PC-3 (cell line): Measurements from ENCODE around the gene CNTLN. TPM values are rescaled to one million over a fixed set of nuclear protein-coding genes. Genes with fewer than 3 reads are reported as not detected.

Experiments used
- ATAC-seq: fragments of 200-7000 bp; cut with Tn5 transposase; 2 replicates; pipeline ENCODE4 v1.9.1; 2020; ENCODE audit warnings: mild to moderate bottlenecking, moderate library complexity
- BruUV-seq: library from RNA; stranded (reverse); fragments of 400-500 nt; replicated peaks from 2 replicates; lab custom pipeline; 2021; lab: Mats Ljungman, UMichigan
- CTCF ChIA-PET: fragments of 300-600 bp; sonication (Branson Sonifier 250); formaldehyde crosslinking; loops from one replicate; lab custom pipeline; 2022; ENCODE audit warnings: antibody characterized with exemption; lab: Charles Lee
- POLR2A ChIA-PET: fragments of 300-600 bp; sonication (Branson Sonifier 250); formaldehyde crosslinking; loops from one replicate; lab custom pipeline; 2022; ENCODE audit warnings: antibody characterized with exemption; ENCODE audit not compliant: unreplicated experiment; lab: Charles Lee
- DNase-seq: peaks from one replicate; pipeline ENCODE4 v3.0.0-alpha.2; 2015
- H2AFZ ChIP-seq: fragments of 300-600 bp; sonication (generic); 2 replicates; pipeline ENCODE4 v1.6.0; 2016; ENCODE audit warnings: antibody characterized with exemption, low read length
- H3F3A ChIP-seq: fragments of 300-600 bp; sonication (generic); one replicate; pipeline ENCODE4 v1.6.0; 2017; ENCODE audit warnings: antibody characterized with exemption, low read length, control low read depth, mild to moderate bottlenecking; ENCODE audit not compliant: unreplicated experiment
- H3K27ac ChIP-seq: fragments of 300-600 bp; sonication (generic); 2 replicates; pipeline ENCODE4 v1.5.1; 2016; ENCODE audit warnings: mild to moderate bottlenecking, low read length
- H3K27me3 ChIP-seq: fragments of 300-600 bp; sonication (generic); 2 replicates; pipeline ENCODE4 v1.6.1; 2016; ENCODE audit warnings: low read length, mixed read lengths
- H3K36me3 ChIP-seq: fragments of 300-600 bp; sonication (generic); 2 replicates; pipeline ENCODE4 v1.6.1; 2016; ENCODE audit warnings: low read depth, mixed run types, low read length, mixed read lengths
- H3K4me1 ChIP-seq: fragments of 300-600 bp; sonication (generic); 2 replicates; pipeline ENCODE4 v1.5.1; 2016; ENCODE audit warnings: low read length; ENCODE audit not compliant: insufficient read depth
- H3K4me2 ChIP-seq: fragments of 300-600 bp; sonication (generic); 2 replicates; pipeline ENCODE4 v1.6.0; 2016; ENCODE audit warnings: low read length
- H3K4me3 ChIP-seq: fragments of 300-600 bp; sonication (generic); 2 replicates; pipeline ENCODE4 v1.5.1; 2016; ENCODE audit warnings: mild to moderate bottlenecking, low read length, mixed read lengths
- H3K79me2 ChIP-seq: fragments of 300-600 bp; sonication (generic); 2 replicates; pipeline ENCODE4 v1.6.1; 2017; ENCODE audit warnings: low read length, mixed read lengths
- H3K9ac ChIP-seq: fragments of 300-600 bp; sonication (generic); 2 replicates; pipeline ENCODE4 v1.6.0; 2016; ENCODE audit warnings: mild to moderate bottlenecking, low read length
- H3K9me2 ChIP-seq: fragments of 300-600 bp; sonication (generic); replicated peaks from 2 replicates; pipeline ENCODE4 v1.6.1; 2016; ENCODE audit warnings: mixed run types, low read length, mixed read lengths
- H3K9me3 ChIP-seq: fragments of 300-600 bp; sonication (generic); 2 replicates; pipeline ENCODE4 v1.6.1; 2016; ENCODE audit warnings: low read length, mixed read lengths
- H4K20me1 ChIP-seq: fragments of 300-600 bp; sonication (generic); 2 replicates; pipeline ENCODE4 v1.6.1; 2016; ENCODE audit warnings: low read length, mixed read lengths
- EZH2 ChIP-seq: fragments of 300-600 bp; sonication (generic); IDR thresholded peaks from one replicate; pipeline ENCODE4 v1.6.1; 2017; ENCODE audit warnings: antibody characterized with exemption, mild to moderate bottlenecking, low read length; ENCODE audit not compliant: unreplicated experiment
- EZH2phosphoT487 ChIP-seq: fragments of 300-600 bp; sonication (generic); IDR thresholded peaks from 2 replicates; pipeline ENCODE4 v1.6.1; 2018; ENCODE audit warnings: mild to moderate bottlenecking, antibody characterized with exemption, low read length, borderline replicate concordance
- intact Hi-C: fragments of 100-400 bp; cut with micrococcal nuclease; formaldehyde crosslinking; loops from 2 replicates; pipeline ENCODE4 v1.9.0; 2023
- total RNA-seq: library from RNA; depleted of rRNA; stranded (reverse); fragments of >200 nt; gene quantifications from 2 replicates; pipeline ENCODE4 v1.2.3, GENCODE V29; 2014
- TF ChIP-seq, protein P1 (sequence below): fragments of 300-600 bp; sonication (generic); conservative IDR thresholded peaks from 2 replicates; pipeline ENCODE4 v1.5.1; 2017; ENCODE audit warnings: antibody characterized with exemption, low read depth, mild to moderate bottlenecking, low read length

CNTLN gene
- total RNA-seq, 1 experiment from 2014 or later, result 6.9 TPM

- H3F3A ChIP-seq, result no peaks in the 10 kb centered on the region
- H3K4me3 ChIP-seq, result no peak overlapping the region
- H3K9me3 ChIP-seq, result no peaks in the 10 kb centered on the region
- no peaks in the 10 kb centered on the region for H3K36me3 ChIP-seq
- no peak for TF ChIP-seq EZH2phosphoT487
- TF ChIP-seq, protein P1, sequence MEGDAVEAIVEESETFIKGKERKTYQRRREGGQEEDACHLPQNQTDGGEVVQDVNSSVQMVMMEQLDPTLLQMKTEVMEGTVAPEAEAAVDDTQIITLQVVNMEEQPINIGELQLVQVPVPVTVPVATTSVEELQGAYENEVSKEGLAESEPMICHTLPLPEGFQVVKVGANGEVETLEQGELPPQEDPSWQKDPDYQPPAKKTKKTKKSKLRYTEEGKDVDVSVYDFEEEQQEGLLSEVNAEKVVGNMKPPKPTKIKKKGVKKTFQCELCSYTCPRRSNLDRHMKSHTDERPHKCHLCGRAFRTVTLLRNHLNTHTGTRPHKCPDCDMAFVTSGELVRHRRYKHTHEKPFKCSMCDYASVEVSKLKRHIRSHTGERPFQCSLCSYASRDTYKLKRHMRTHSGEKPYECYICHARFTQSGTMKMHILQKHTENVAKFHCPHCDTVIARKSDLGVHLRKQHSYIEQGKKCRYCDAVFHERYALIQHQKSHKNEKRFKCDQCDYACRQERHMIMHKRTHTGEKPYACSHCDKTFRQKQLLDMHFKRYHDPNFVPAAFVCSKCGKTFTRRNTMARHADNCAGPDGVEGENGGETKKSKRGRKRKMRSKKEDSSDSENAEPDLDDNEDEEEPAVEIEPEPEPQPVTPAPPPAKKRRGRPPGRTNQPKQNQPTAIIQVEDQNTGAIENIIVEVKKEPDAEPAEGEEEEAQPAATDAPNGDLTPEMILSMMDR, result no peak
- ChIA-PET CTCF (no interaction called here), POLR2A (no interaction called here)
- BruUV-seq, result no TSS peak
- H4K20me1 ChIP-seq, result no peaks in the 10 kb centered on the region
- no peak overlapping the region for H3K27ac ChIP-seq
- H3K4me2 ChIP-seq, result no peak overlapping the region
- no peaks in the 10 kb centered on the region for H3K9me2 ChIP-seq
- DNase-seq, result no peak
- no peak for ATAC-seq
- intact Hi-C loops, result loop anchor here (10.0 kb wide), 1 partner anchor 670 kb away; no protein-coding TSS in a partner anchor
- H2AFZ ChIP-seq, result no peak overlapping the region
- no peaks in the 10 kb centered on the region for H3K27me3 ChIP-seq
- H3K4me1 ChIP-seq, result no peaks in the 10 kb centered on the region
- H3K79me2 ChIP-seq, result no peaks in the 10 kb centered on the region
- H3K9ac ChIP-seq, result no peak overlapping the region
These were observed 400.3 kb downstream of the CNTLN start for GRCh38 chr9:17535176-17535575.

- DNase-seq, result no peak
- no peak overlapping the region for H2AFZ ChIP-seq
- no peaks in the 10 kb centered on the region for H3F3A ChIP-seq
- H3K4me2 ChIP-seq, result no peak overlapping the region
- ATAC-seq, result no peak
- ChIA-PET POLR2A (no interaction called here), CTCF (no interaction called here)
- H3K4me1 ChIP-seq, result no peaks in the 10 kb centered on the region
- TF ChIP-seq EZH2phosphoT487 (no peak), EZH2 (no peak)
- no peaks in the 10 kb centered on the region for H3K36me3 ChIP-seq
- H3K79me2 ChIP-seq, result no peaks in the 10 kb centered on the region
- no peaks in the 10 kb centered on the region for H3K9me3 ChIP-seq
- no peak overlapping the region for H3K27ac ChIP-seq
- H4K20me1 ChIP-seq, result no peaks in the 10 kb centered on the region
- H3K9ac ChIP-seq, result no peak overlapping the region
- intact Hi-C loops, result loop anchor here (10.0 kb wide), 1 partner anchor 669 kb away; no protein-coding TSS in a partner anchor
- H3K27me3 ChIP-seq, result no peaks in the 10 kb centered on the region
- no TSS peak for BruUV-seq
- H3K4me3 ChIP-seq, result no peak overlapping the region
- no peaks in the 10 kb centered on the region for H3K9me2 ChIP-seq
These were observed 401.2 kb downstream of the CNTLN start for GRCh38 chr9:17536027-17536426.

DNA sequence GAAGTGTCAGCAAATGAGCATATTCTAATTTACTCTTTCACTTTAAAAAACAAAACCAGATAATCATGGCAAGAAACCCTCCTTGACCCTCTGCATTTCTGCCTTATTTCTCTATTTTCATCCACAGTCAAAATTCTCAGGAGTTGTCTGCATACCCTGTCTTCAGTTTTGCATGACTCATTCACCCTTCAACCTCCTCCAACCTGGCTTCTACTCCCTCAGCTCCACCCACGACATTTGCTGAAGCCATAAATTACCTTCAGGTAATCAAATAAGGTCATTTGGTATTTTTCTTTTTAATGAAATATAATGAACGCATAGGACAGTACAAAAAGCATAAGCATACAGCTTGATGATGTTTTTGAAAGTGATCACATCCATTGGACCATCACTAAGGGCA, 416.2 kb downstream of the CNTLN start:
- DNase-seq (no peak), ATAC-seq (no peak)
- no peaks in the 10 kb centered on the region for H4K20me1 ChIP-seq
- H3K36me3 ChIP-seq, result no peaks in the 10 kb centered on the region
- H3K9ac ChIP-seq, result no peak overlapping the region
- TF ChIP-seq EZH2phosphoT487, result no peak
- TF ChIP-seq, protein P1, result no peak
- no peak for TF ChIP-seq EZH2
- no peaks in the 10 kb centered on the region for H3K79me2 ChIP-seq
- H3K4me1 ChIP-seq, result no peaks in the 10 kb centered on the region
- intact Hi-C loops, result no loop called here
- no TSS peak for BruUV-seq
- no peak overlapping the region for H3K27ac ChIP-seq
- CTCF ChIA-PET, result no interaction called here
- no peaks in the 10 kb centered on the region for H3K9me2 ChIP-seq
- no peaks in the 10 kb centered on the region for H3F3A ChIP-seq
- no peak overlapping the region for H3K4me3 ChIP-seq
- no peak overlapping the region for H3K4me2 ChIP-seq
- POLR2A ChIA-PET, result no interaction called here
- H3K9me3 ChIP-seq, result no peaks in the 10 kb centered on the region
- H2AFZ ChIP-seq, result no peak overlapping the region
- no peaks in the 10 kb centered on the region for H3K27me3 ChIP-seq
